Stomach smooth muscle (tissue), 2 donors: Measurements from ENCODE around the gene CCR6.
"Not testable (repeated sequence)": the region's sequence is repeated elsewhere in the genome, so short reads cannot be mapped to it uniquely, and the experiment has no call there.

Experiments used
- H3K27ac ChIP-seq: one replicate; pipeline ENCODE4 v1.7.0; 2013; ENCODE audit warnings: mild to moderate bottlenecking, low read length, inconsistent platforms
- H3K27me3 ChIP-seq, 2 donors: one replicate each; pipeline ENCODE4 v1.7.0; 2013; ENCODE audit warnings: low read length in 2 of 2; ENCODE audit not compliant: insufficient read depth in 2 of 2, control insufficient read depth in 1 of 2
- H3K36me3 ChIP-seq, 2 donors: one replicate each; pipeline ENCODE4 v1.7.0; 2013; ENCODE audit warnings: low read length in 2 of 2; ENCODE audit not compliant: control insufficient read depth in 2 of 2, insufficient read depth in 2 of 2
- H3K4me1 ChIP-seq: one replicate; pipeline ENCODE4 v1.7.0; 2013; ENCODE audit warnings: low read length; ENCODE audit not compliant: control insufficient read depth, insufficient read depth
- H3K4me3 ChIP-seq, 2 donors: one replicate each; pipeline ENCODE4 v1.7.0; 2013; ENCODE audit warnings: low read length in 2 of 2
- H3K9ac ChIP-seq, 2 donors: one replicate each; pipeline ENCODE4 v1.7.0; 2013; ENCODE audit warnings: low read length in 2 of 2, mild to moderate bottlenecking in 1 of 2
- H3K9me3 ChIP-seq, 2 donors: one replicate each; pipeline ENCODE4 v1.7.0; 2013; ENCODE audit warnings: low read length in 2 of 2; ENCODE audit not compliant: control insufficient read depth in 2 of 2
- donor health status: healthy.
- donor health status: Pancreatic carcinoma.

The CCR6 gene

GRCh38 chr6:167172011-167172410 lies 49.1 kb downstream of the CCR6 start:
- not testable (repeated sequence) for H3K27me3 ChIP-seq, H3K36me3 ChIP-seq, H3K9me3 ChIP-seq, H3K4me1 ChIP-seq, H3K27ac ChIP-seq, H3K9ac ChIP-seq, H3K4me3 ChIP-seq

GRCh38 chr6:167177271-167177670 lies 54.4 kb downstream of the CCR6 start:
- H3K9ac ChIP-seq, H3K4me3 ChIP-seq, H3K27ac ChIP-seq, H3K27me3 ChIP-seq, H3K36me3 ChIP-seq, H3K9me3 ChIP-seq, H3K4me1 ChIP-seq: not testable (repeated sequence)

DNA sequence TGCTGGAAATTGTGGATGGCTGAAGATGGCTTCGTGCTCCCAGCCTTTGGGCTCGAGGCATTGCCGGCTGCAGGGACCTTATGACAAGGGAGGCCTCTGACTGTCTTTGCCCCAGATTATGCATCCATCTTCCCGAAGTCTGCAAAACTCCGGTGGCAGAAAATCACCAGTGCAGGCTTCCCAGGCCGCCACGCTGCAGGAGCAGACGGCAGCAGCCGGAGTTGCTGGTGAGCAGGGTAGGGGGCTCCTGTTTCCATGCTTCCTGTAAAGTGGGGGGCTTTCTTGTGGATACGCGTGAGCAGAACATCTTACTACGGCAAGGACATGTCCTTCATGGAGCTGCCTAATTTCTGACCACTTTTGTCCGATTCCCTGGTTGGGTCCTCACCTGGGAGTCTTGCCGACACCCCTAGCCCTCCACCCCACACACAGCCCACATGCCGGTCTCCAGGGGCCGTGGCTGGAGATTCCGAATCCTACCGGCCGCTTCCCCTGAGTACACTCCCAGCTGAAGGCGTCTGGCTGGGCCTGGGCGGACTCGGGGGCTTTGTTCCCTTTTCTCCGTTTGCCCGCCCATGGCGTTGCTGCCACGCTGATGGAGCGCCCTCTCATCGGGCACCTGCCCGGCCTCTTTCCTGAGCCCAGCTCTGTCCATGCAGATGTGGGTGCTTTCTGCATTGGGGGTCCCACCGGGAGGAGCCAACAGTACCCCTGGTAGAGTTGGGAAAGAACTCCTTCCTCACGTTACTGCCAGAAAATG lies 56.2 kb downstream of the CCR6 start:
- H3K4me1 ChIP-seq, H3K9ac ChIP-seq, H3K27ac ChIP-seq, H3K4me3 ChIP-seq, H3K9me3 ChIP-seq, H3K27me3 ChIP-seq, H3K36me3 ChIP-seq: not testable (repeated sequence)

DNA sequence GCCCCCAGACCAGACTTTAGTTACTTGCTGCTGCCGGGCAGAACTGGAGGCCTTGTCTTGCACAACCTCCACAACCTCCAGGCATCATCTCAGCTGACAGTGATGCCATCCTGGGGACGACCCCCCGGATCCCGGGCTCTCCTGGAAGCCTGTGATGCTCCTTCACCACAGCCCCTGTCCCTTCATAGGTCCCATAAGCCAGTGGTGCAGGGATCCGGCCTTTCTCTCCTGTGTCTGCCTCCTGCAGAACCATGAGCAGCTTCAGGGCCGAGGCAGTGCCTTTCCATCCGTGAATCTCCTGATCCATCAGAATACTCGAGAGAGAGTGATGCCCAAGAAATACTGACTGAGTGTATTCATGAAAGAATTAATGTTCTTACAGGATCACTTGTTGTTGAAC lies 57.2 kb downstream of the CCR6 start:
- H3K9ac ChIP-seq, H3K36me3 ChIP-seq, H3K4me1 ChIP-seq, H3K27ac ChIP-seq, H3K4me3 ChIP-seq, H3K9me3 ChIP-seq, H3K27me3 ChIP-seq: not testable (repeated sequence)

GRCh38 chr6:167181351-167181750 lies 58.5 kb downstream of the CCR6 start:
- not testable (repeated sequence) for H3K27ac ChIP-seq, H3K4me1 ChIP-seq, H3K27me3 ChIP-seq, H3K36me3 ChIP-seq, H3K9ac ChIP-seq, H3K9me3 ChIP-seq, H3K4me3 ChIP-seq

DNA sequence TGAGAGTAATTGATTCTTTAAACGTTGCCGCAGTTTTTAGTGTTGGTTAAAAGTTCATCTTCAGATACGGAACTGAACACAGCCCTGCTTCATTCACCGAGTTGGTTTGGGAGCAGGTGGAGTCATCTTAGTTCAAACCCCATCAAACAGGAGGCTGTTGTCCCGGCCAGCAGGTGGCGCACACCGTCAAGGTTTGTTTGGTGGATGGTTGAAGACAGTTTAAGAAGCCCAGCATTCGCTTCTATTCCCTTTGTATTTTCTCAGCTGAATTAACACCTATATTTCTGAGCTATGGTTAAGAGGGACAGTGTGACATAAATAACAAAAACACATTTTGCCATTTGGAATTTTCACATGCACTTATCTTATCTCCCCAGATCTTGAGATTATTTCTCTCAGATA lies 60.0 kb downstream of the CCR6 start:
- not testable (repeated sequence) for H3K36me3 ChIP-seq, H3K9me3 ChIP-seq, H3K27ac ChIP-seq, H3K9ac ChIP-seq, H3K4me1 ChIP-seq, H3K4me3 ChIP-seq, H3K27me3 ChIP-seq

GRCh38 chr6:167185101-167185500 lies 62.2 kb downstream of the CCR6 start:
- H3K9ac ChIP-seq, H3K9me3 ChIP-seq, H3K27me3 ChIP-seq, H3K36me3 ChIP-seq, H3K4me1 ChIP-seq, H3K27ac ChIP-seq, H3K4me3 ChIP-seq: not testable (repeated sequence)

DNA sequence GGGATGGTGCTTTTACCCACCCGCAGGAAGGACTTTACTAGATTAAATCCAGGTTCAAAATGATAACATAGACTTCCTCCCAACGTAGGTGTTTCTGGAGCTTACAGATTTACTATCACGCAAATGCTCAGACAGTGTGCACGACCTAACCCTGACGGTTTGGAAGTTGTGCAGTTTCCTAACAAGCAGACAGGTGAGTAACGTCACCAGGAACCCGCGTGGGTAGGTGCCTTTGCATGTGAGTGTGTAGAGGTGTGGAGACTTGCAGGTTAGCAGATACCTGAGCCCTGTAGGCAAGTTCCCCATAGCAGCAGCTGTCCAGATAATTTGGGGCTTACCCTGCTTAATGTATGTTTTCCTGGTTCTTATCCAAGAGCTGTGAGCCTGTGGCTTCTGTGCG lies 64.4 kb downstream of the CCR6 start:
- not testable (repeated sequence) for H3K27ac ChIP-seq, H3K9me3 ChIP-seq, H3K4me1 ChIP-seq, H3K9ac ChIP-seq, H3K27me3 ChIP-seq, H3K36me3 ChIP-seq, H3K4me3 ChIP-seq
